KG1 (cell line): ENCODE data around the gene TADA2A.
"Not testable (repeated sequence)": the region's sequence is repeated elsewhere in the genome, so short reads cannot be mapped to it uniquely, and the experiment has no call there.

Experiments used
- DNase-seq: peaks from one replicate; lab custom pipeline; 2025; lab: John Stamatoyannopoulos, UW

Gene TADA2A

DNA sequence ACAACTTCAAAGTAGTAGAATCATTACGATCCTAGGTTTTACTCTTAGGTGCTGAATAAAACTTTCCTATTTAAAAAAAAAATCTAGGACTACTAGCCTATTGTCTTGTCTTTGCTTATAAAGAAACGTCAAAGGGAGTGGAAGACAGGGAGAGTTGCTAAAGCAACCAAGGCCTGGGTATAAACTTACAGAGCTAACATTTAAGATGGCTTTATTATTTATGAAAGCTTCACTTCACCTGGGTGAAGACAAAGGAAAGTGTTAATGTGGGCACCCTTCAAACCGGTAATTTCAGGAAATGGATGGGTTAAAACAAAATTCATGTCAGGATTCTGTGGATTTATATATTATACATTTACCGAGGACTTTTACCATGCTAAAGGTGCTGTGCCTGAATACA, 85.5 kb downstream of the TADA2A start:
- DNase-seq, result no peak

DNA sequence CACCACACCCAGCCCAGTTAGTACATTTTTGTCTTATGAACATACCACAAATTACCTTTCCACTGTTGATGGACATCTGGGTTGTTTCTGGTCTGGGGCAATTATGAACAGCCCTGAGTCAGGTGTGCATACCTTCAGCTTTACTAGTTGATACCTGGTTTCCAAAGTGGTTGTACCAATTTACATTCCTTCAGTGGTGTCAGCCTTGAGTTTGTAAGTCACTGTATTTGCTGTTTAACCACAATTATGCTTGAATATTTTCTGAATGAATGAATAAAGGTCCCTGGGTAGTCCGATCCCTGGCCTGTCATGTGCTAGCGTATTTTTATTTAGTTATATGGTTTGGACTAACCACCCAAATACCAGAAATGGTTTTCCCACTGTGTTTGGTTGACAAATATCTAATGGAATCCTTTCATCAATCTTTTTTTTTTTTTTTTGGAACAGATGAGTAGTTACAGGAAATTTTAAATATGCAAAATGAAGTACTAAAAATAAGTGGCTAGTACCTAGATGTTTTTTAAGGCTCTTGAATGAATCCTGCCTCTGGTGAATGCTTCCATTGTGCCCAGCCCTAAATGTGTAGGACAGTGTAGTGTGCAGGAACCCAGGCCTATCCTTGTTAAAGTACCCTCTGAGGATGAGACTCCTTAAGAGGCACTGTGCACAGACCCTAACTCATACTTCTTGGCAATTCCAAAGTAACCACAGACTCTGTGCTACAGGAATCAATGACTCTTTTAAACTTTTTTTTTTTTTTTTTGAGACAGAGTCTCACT, 86.8 kb downstream of the TADA2A start:
- DNase-seq, result no peak

DNA sequence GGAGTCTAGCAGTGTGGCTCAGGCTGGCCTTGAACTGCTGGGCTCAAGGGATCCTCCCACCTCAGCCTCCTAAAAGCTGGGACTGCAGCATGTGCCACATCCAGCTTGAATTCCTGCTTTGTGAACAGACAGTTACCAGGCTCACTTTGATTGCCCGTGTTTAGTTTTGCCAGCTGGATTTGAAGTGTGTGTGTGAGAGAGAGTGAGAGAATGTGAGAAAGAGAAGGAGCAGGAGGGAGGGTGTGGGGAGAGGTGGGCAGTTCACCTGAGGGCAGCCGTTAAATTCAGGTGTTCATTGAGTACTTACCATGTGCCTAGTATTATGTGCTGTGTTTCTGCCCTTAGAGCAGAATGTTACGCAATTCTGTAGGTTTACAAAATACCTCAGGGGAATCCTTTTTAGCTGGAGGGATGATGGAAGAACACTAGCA, 87.7 kb downstream of the TADA2A start:
- DNase-seq, result no peak

DNA sequence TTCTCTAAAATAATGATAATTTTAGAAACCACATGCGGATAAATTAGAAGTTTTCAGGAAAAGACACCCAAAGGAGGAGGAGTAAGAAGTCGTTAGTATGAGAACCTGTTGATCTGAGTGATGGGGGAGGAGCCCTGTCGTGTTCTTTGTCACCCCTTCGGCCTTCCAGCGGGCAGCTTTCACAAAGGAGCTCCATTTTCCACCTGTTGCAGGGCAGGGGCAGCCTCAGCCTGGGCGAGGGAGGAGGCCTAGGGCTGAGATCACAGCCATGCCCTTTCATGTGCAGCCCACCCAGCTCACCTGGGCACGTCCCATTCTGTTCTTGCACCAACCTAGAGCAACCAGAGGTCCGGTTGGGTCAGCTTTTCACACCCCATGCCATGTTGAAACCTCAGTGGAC, 88.3 kb downstream of the TADA2A start:
- DNase-seq, result no peak

DNA sequence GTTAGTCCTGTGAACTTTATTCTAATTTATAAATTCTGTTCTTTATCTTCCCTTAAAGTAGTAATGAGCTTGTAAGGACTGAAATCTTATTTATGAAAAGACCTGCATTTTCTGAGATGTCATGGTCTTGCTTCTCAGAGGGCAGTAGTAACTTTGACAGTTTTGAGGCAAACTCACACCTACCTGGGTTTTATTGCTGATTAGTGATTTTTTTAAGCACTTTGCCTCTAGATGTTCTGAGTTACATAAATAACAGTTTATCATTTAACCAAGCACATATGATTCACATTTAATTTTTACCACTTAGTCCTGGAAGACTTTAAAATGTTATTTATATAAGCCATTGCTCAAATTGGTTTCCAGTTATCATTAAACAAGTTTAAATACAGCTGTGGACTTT, 93.7 kb downstream of the TADA2A start:
- DNase-seq, result no peak

DNA sequence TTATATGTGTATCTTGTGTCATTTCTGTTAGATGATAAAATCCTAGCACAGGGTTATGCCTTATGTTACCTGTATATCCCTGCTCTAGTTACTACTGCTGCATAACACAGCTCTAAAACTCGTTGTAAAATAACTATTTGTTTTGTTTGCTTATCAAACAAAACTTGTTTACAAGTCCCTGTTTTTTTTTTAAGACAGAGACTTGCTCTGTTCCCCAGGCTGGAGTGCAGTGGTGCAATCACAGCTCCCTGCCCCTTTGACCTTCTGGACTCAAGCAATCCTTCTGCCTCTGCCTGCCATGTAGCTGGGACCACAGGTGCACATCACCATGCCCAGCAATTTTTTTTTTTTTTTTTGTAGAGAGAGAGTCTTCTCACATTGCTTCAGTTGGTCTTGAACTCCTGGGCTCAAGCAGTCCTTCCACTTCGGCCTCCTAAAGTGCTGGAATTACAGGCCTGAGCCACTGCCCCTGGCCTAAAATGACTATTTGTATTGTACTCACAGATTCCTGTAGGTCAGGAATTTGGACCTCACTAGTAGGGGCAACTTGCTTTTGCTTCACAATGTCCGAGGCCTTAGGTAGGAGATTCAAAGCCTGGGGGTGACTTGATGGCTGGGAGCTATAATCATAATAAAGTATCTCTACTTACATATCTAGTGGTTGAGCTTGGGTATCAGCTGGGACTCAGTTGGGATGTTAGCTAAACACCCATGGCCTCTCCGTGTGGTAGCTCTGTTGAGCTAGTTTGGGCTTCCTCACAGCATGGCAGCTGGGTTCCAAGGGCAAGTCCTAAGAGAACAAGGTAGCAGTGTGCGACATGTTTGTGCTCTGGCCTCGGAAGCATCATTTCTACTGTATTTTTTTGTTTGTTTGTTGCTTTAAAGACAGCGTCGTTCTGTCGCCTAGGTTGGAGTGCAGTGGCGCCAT, 95.6 kb downstream of the TADA2A start:
- DNase-seq, result no peak

DNA sequence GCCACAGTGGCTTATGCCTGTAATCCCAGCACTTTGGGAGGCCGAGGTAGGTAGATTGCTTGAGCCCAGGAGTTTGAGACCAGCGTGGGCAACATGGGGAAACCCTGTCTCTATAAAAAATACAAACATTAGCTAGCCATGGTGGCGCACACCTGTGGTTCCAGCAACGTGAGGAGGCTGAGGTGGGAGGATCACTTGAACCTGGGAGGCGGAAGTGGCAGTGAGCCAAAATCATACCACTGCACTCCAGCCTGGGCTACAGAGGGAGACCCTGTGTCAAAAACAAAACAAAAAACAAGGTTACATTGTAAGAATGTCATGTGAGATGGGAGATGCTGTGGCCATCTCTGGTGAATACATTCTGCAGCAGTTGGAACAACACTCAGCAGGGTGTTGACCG, 96.5 kb downstream of the TADA2A start:
- DNase-seq, result no peak

DNA sequence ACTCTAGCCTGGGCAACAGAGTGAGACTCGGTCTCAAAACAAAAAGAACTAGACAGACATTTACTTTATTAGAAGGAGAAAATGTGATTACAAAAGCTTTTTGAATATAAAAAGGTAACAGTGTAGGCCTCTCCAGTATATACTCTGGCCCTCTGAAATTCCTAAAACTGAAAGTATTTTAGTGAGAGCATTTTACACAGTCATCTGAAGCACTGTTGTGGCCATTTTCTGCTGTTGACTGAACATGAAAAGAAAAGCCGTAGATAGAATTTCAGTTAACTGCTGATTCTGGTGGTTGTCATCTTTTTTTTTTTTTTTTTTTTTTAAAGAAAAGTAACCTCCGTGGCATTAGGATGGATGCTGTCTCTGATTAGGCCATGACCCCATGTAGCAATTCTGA, 98.6 kb downstream of the TADA2A start:
- no peak for DNase-seq

DNA sequence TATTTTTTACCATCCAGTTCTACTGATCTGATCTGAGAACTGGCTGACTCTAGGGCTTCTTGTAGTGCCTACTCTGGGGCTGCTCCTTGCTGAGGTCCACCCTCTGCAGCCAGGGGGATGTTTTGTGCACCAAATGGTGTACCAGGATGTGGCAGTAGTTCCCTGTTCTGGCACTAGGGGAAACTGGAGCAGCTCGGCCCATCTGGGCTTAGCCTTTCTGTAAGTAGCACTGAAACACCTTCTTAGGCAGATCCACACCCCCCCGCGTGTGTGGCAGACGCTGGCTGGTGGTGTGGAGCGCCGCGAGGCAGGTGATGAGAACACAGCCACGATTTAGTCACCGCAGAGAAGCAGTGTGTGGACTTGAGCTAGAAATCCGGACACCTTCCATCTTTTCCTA, 100.0 kb downstream of the TADA2A start:
- no peak for DNase-seq

DNA sequence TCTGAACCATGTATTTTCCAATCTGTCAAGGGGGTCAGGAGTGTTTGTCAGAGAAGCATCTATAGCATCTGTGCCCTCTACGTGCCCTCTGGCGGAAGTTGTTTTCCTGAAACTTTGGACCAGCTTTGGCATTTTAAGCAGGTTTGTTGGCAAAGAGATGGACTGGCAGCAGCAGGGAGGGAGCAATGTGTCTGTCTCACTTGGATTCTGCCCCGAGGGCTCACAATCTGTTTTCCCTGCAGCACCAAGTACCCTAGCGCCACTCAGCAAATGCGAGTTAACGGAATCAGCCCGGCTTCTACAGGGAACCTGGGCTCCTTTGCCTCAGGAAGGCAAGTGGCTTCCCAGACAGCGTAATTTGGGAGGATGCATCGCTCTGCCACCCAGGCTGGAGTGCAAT, 100.4 kb downstream of the TADA2A start:
- DNase-seq, result no peak

DNA sequence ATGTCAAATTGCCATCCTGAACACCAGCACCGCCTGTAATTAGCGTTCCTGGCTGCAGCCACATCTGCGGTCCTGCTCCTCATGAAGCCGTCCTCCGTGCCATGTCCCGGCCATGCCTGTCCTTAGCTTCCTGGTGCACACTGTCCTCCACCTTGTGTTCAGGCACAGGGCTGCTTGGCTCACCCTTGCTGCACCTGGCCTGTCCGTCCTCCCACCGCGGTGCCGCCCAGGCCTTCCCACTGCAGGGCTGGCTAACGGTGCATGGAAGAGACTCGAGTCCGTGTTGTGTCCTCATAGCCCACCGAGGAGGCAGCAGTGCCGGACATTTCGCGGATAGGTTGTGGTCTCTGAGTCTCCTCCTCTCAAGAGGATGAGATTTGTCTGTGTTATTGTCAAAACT, 103.4 kb downstream of the TADA2A start:
- DNase-seq, result no peak

DNA sequence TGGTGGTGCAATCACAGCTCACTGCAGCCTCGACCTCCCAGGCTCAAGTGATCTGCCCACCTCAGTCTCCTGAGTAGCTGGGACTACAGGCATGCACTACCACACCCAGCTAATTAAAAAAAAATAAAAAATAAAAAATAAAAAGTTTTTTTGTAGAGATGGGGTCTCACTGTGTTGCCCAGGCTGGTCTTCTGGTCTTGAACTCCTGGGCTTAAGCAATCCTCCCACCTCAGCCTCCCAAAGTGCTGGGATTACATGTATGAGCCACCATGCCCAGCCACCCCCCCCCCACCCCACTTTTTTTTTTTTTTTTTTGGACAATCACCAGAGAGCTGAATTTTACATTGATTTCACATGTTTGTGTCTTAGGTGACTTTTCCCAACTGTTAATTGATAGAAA, 105.0 kb downstream of the TADA2A start:
- DNase-seq, result not testable (repeated sequence)

DNA sequence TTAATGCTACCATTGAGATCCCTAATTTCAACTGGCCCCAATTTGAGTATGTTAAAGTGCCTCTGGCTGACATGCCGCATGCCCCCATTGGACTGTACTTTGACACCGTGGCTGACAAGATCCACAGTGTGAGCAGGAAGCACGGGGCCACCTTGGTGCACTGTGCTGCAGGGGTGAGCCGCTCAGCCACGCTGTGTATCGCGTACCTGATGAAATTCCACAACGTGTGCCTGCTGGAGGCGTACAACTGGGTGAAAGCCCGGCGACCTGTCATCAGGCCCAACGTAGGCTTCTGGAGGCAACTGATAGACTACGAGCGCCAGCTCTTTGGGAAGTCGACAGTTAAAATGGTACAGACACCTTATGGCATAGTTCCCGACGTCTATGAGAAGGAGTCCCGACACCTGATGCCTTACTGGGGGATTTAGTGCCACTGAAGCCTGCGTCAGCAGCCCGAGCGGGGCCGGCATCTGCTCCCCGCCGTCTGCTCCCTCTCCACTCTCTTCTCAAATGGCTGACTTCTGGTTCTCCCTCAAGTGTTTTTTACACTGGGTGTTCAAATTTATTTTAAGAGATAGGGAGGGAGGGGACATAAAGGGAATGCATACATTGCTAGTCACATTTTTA, 105.9 kb downstream of the TADA2A start:
- no peak for DNase-seq

DNA sequence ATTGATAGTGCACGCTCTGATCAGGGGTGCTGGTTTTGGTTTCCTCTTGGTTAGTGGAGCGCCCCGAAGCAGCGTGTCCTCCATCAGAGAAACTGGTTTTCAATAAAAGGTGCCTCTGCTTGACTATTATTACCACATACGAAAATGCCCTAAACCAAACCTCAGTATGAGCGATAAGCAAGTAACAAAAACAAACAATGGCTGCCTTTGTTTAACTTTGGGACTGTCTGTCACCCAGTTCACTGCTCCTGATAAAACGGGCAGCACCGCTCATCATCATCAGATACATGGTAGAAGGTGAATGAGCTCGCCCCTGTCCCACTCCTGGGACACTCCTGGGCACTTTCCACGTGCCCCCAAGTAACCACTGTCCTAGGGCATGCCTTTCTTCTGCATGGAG, 107.0 kb downstream of the TADA2A start:
- DNase-seq, result no peak

DNA sequence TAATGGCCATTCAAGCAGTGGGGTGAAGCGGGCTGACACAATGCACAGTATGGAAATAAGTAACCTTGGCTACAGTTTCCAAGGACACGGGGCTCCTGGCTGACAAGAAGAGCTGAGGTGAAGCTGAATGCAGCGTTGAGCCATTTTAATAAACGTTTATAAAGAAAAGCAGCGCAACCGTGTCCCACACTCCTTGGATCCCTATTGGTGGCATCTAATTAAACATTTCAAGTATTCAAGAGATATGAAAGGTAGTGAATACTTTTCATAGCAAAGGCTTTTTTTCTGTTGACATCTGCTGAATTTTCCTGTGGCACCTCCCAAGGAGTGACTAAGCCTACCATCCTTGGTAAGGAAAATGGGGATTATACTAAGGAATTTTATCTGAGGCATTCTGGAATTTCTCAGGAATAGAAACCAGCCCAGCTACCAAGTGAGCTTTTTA, 109.5 kb downstream of the TADA2A start:
- DNase-seq, result no peak

DNA sequence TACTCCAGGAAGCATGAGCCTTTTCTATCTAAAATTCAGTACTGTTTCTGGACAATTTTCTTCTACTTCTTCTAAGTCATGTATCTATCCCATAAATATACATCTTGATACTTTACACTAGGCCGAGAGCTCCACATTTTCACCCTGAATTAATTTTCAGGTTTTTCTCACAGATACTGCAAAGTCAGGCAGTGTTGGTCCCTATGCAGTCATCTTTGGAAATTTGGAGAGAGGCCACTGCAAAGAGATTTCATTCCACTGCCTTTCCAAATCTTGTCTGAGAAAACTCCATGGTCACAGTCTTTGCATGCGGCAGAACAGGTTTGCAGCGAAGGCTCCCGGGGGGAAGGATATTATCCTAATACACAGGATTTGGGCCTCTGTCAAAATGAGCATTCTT, 111.2 kb downstream of the TADA2A start:
- no peak for DNase-seq

DNA sequence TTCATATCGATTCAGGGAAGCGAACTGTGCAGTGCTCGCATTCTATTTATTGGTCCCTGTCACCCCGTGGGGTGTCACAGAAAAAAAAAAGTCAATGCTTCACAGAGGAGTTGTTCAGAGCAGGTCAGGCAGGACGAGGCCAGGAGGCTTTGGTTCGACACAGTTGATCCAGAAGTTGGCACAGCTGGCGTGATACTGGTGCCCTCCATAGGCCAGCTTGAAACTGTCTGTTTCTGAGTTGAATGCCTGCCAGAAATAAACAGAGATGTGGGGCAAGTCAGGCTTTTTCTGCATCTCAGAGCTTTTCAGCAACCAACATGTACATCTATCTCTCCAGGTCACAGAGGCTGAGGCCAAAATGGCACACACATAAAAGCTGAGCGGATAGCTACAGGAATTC, 112.1 kb downstream of the TADA2A start:
- DNase-seq, result no peak

DNA sequence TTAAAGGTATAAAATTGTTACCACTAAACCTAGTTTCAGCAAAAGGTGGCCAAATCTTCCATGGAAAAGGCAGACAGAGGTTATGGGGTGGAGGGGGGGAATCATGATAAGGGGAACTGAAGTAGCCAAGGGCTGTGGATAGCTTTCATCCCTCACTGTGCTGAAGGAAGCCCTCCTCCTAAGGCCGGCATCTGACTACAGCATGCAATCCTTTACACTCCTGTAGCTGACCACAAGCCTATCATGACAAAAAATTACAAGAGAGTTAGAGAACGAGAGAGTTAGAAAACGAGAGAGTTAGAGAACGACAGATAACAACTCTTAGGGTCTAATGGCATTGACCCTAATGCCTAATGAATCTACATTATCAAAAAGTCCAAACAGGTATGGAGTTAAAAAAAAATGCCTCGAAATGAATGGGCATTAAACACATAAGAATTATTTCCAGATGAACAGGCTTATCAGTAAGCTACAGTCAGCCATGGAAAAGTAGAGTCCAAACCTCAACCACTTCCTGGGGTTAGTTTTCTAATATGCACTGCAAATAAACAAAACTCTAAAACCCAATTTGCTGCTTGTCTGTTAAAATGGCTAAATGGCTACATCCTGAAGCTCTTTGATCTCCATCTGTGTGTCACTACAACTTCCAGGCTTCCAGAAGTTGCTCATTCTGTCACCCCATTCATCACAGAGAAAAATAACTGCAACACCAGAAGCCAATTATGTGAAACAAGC, 112.7 kb downstream of the TADA2A start:
- no peak for DNase-seq

DNA sequence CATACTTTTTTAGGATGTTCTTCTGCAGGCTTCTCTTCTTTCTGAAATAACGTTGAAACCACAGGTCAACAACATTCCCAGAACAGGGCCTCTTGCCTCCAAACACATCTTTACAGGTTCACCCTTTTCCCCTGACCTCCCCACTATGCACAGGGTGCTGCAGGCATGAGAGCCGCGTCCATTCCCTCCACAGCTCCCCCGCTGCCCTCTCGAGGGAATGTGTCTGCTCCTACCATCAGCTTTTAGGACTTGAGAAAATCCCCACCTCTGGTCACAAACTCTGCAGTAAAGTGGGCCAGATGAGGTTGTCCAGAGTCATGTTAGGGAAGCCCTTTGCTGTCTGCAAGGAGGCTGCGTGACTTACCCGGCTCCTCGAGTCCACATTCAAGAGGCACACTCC, 113.5 kb downstream of the TADA2A start:
- no peak for DNase-seq

DNA sequence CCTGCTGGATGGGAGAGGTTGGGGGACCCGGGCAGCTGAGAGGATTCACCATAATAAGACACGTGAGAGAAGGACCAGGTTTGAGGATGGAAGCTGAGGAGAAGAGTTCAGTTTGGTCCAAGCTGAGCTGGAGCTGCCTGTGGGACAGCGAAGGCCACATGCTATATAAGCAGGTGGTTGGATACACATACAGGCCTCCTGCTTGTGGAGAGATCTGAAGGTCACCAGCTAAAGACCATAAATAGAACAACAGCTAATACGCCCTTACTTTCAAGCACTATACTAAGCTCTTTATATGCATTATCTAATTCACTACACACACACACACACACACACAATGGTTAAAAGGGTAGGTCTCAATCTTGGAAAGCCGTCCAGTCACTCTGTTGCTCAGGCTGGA, 115.1 kb downstream of the TADA2A start:
- no peak for DNase-seq

DNA sequence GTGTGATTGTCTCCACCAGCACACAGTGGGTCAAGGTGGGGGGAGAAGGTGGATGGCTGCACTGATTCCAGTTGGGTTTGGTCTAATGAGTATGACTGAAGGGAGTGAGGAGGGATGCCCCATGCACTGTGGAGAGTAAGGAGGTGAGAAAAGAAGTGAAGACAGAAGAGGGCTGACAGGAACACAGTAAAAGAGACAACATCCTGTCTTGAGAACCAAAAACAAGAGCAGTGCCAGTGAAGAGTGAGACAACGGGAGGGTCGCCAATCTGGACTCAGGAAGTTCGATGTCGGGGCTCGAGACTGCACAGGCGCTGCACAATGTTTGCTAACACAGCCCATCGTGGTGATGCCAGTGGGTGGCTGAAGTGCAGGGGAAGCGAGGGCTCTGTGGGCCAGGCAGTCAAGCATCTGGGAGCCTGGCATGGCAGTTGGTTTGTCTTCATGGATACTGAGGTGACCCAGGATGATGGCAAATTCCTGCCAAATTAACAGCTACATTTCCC, 117.1 kb downstream of the TADA2A start:
- DNase-seq, result no peak
